Heart left ventricle (tissue), 16 donors: ENCODE measurements around the gene SLC4A9. TPM values are rescaled to one million over a fixed set of nuclear protein-coding genes. Genes with fewer than 3 reads are reported as not detected.

Experiments
- ATAC-seq, 4 donors: fragments of 200-7000 bp; cut with Tn5 transposase; one replicate each; pipeline ENCODE4 v1.9.1; 2020 to 2022; ENCODE audit warnings: moderate library complexity in 4 of 4, mild to moderate bottlenecking in 3 of 4, moderate number of reproducible peaks in 1 of 4
- DNase-seq, 5 donors: peaks; one replicate each; pipeline ENCODE4 v3.0.0-alpha.2; 2020
- H3K27ac ChIP-seq, 12 donors: fragments of 200-600 bp; sonication (generic) in 4 of 12; one replicate each; pipeline versions ENCODE4 v1.5.0 to v1.8.0; 2016 to 2022; ENCODE audit warnings: mild to moderate bottlenecking in 2 of 12
- H3K27me3 ChIP-seq, 9 donors: fragments of 200-600 bp; sonication (generic) in 2 of 9; one replicate each; pipeline versions ENCODE4 v1.5.1 to v1.8.0; 2016 to 2022; ENCODE audit warnings: mild to moderate bottlenecking in 3 of 9
- H3K36me3 ChIP-seq, 9 donors: fragments of 200-600 bp; sonication (generic) in 2 of 9; one replicate each; pipeline versions ENCODE4 v1.5.0 to v1.8.0; 2018 to 2022; ENCODE audit warnings: mild to moderate bottlenecking in 2 of 9
- H3K4me1 ChIP-seq, 12 donors: fragments of 200-600 bp; sonication (generic) in 4 of 12; one replicate each; pipeline versions ENCODE4 v1.5.0 to v1.8.0; 2016 to 2022; ENCODE audit warnings: mild to moderate bottlenecking in 3 of 12
- H3K4me3 ChIP-seq, 12 donors: fragments of 200-600 bp; sonication (generic) in 4 of 12; one replicate each; pipeline versions ENCODE4 v1.5.0 to v1.8.0; 2017 to 2022; ENCODE audit warnings: mild to moderate bottlenecking in 9 of 12, moderate library complexity in 4 of 12
- H3K9me3 ChIP-seq, 12 donors: fragments of 200-600 bp; sonication (generic) in 4 of 12; one replicate each; pipeline versions ENCODE4 v1.5.0 to v1.8.0; 2016 to 2022; ENCODE audit warnings: mild to moderate bottlenecking in 1 of 12
- POLR2A ChIP-seq, 2 donors: fragments of 450-650 bp; IDR thresholded peaks; one replicate each; pipeline ENCODE4 v1.6.1; 2017; ENCODE audit warnings: antibody characterized with exemption in 2 of 2, mild to moderate bottlenecking in 2 of 2, moderate library complexity in 2 of 2
- WGBS, 4 donors: extraction: QIAGEN DNeasy Blood & Tissue Kit in 2 of 4; methylation state at CpG; one replicate each; pipeline versions ENCODE4 v1.1.5 to v1.1.7; 2013 to 2018; 5-methylcytosine and 5-hydroxymethylcytosine counted together
- intact Hi-C, 10 donors: fragments of 100-400 bp; cut with DNase I; formaldehyde crosslinking; loops; one replicate each; pipeline versions ENCODE4 v1.11.1 to v1.14.2; 2022
- polyA plus RNA-seq, 2 donors: library from polyadenylated mRNA; stranded (reverse); fragments of 200-250 nt; gene quantifications; one replicate each; pipeline ENCODE4 v1.2.3, GENCODE V29; 2013
- total RNA-seq, 9 donors: library from RNA; depleted of rRNA in 2 of 9; stranded (reverse); fragments of >200 nt in 2 of 9; fragmentation: NEBNext Ultra II Directional in 3 of 9; extraction: Animal tissue kit (Norgen Biotek cat#: 25700) in 3 of 9; gene quantifications; one replicate each; pipeline versions ENCODE4 v1.1.0 to v1.2.4, GENCODE V29; 2016 to 2023
- TF ChIP-seq, protein P1 (sequence below), 12 donors: fragments of 200-600 bp; sonication (generic) in 4 of 12; IDR thresholded peaks; one replicate each; pipeline versions ENCODE4 v1.5.0 to v1.8.0; 2018 to 2022; ENCODE audit warnings: antibody characterized with exemption in 12 of 12, mild to moderate bottlenecking in 5 of 12
- donor health status: ischemic (EF 13 %, LVEDD 7.1; RV severe dilation, severe dysfunction).
- donor health status: healthy with polysubstance abuse.
- donor health status: DM: no; HTN: yes; CAD: no.
- donor health status: DM: no; HTN: no; CAD: no.
- donor health status: ischemic (EF 25% LVEDD 6.9; RV normal size, moderate dysfunction).
- donor health status: ischemic (EF 25% LVEDD 5.7; RV mildly dilated, moderate dysfunction).
- donor health status: healthy.
- donor health status: DM: yes; HTN: yes; CAD: no.
- donor health status: ischemic (EF 35%, LVEDD 5.7; RV mildly dilated, moderate dysfunction).
- donor health status: nonischemic (EF 11% LVEDD 7.7; RV severe dilation, severe dysfunction).
- donor health status: DM: yes; HTN: yes; CAD: no.
- donor health status: PGD.
- donor health status: ischemic (EF 29% LVEDD 5.4; RV normal size, mild dysfunction).
- donor health status: nonischemic (EF 23%, LVEDD 6.1; RV moderate dilation, normal function).

SLC4A9 gene
- total and polyA plus RNA-seq, 11 donors, result 0.08 to 0.20 (median 0.12) TPM; not detected in 6

DNA sequence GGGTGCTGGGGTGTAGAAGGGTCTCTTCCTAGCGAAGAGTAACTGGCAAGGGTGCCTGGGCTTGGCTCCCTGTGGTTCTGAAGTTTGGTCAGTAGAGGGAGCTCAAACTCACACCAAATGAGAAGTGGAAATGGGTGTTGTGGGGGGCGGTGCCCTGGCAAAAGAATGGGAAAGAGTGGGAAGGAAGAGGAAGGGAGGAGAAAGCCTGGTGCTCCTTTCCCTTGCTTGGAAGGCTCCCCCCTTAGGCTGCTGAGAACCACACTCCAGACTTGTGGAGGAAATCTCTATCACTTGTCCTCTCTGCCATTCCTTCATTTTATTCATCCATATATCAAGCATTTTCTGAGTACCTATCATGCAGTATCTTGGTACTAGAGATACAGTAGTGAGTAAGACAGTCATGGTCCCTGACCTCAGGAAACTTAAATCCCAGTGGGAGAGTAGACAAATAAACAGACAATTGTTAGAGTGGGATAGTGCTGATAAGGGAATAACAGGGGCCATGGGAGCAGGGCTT, 13.0 kb downstream of the SLC4A9 start:
- peak overlapping the region in 1 of 12 donors; percentile 3 for H3K27ac ChIP-seq
- intact Hi-C loops, result loop anchor here in 9 of 10 donors (2.0 to 10.0 kb wide), 7 partner anchors 262 to 672 kb away; partner anchors contain the start of genes TMCO6 (in 6 of the 9) and CD14 (in 3 of the 9)

DNA sequence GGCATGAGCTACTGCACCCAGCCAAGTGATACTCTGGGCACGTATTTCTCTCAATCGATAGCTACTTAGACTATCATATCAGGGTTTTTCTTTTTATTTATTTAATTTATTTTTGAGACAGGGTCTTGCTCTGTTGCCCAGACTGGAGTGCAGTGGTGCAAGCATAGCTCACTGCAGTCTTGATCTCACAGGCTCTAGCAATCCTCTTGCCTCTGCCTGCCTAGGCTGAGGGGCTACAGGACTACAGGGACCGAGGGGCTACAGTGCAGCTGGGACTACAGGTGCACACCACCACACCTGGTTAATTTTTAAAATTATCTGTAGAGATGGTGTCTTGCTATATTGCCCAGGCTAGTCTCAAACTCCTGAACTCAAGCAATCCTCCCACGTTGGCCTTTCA, 21.4 kb downstream of the SLC4A9 start:
- TF ChIP-seq, protein P1, sequence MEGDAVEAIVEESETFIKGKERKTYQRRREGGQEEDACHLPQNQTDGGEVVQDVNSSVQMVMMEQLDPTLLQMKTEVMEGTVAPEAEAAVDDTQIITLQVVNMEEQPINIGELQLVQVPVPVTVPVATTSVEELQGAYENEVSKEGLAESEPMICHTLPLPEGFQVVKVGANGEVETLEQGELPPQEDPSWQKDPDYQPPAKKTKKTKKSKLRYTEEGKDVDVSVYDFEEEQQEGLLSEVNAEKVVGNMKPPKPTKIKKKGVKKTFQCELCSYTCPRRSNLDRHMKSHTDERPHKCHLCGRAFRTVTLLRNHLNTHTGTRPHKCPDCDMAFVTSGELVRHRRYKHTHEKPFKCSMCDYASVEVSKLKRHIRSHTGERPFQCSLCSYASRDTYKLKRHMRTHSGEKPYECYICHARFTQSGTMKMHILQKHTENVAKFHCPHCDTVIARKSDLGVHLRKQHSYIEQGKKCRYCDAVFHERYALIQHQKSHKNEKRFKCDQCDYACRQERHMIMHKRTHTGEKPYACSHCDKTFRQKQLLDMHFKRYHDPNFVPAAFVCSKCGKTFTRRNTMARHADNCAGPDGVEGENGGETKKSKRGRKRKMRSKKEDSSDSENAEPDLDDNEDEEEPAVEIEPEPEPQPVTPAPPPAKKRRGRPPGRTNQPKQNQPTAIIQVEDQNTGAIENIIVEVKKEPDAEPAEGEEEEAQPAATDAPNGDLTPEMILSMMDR (IDR thresholded peaks at IDR 0.05), result no peak
- TF ChIP-seq POLR2A (IDR thresholded peaks at IDR 0.05), result no peak
- no peak overlapping the region for H3K27ac ChIP-seq
- intact Hi-C loops, result no loop called here
- no peaks in the 10 kb centered on the region for H3K36me3 ChIP-seq
- 87 to 91% (median 88%) methylated on average over 4 of the region's 4 CpGs for WGBS, 4 donors
- H3K27me3 ChIP-seq, result no peaks in the 10 kb centered on the region
- no peak for DNase-seq
- H3K4me1 ChIP-seq, result peaks cover 0 to 7% (median 0%) of the 10 kb centered on the region in 12 donors
- no peaks in the 10 kb centered on the region for H3K9me3 ChIP-seq
- H3K4me3 ChIP-seq, result no peak overlapping the region
- no peak for ATAC-seq

More for the DNA sequence above, 13.0 kb downstream of the SLC4A9 start:
- H3K36me3 ChIP-seq, result no peaks in the 10 kb centered on the region
- H3K27me3 ChIP-seq, result no peaks in the 10 kb centered on the region
- TF ChIP-seq POLR2A (IDR thresholded peaks at IDR 0.05), result no peak
- TF ChIP-seq, protein P1 (IDR thresholded peaks at IDR 0.05), result peak; percentile 69 to 90 (median 79)
- H3K4me3 ChIP-seq, result no peak overlapping the region
- ATAC-seq (peak; percentile 39 to 90 (median 86)), DNase-seq (peak; percentile 75 to 79 (median 78))
- H3K4me1 ChIP-seq, result peaks cover 0 to 9% (median 8%) of the 10 kb centered on the region in 12 donors
- 5 to 9% (median 7%) methylated on average over 2 of the region's 2 CpGs for WGBS, 4 donors
- no peaks in the 10 kb centered on the region for H3K9me3 ChIP-seq

DNA sequence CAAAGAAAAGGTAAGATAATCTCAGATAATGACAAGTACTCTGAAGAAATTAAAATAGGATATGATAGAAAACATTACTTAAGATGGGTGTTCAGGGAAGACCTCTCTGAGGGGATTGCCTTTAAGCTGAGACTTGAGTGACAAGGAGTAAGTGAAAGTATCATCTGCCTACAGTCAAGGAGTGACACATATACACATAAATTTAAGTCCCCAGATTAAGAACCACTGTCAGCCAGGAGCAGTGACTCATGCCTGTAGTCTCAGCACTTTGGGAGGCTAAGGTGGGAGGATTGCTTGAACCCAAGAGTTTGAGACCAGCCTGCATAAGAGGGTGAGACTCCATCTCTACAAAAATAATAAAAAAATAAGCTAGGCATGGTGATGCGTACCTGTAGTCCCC, 22.0 kb downstream of the SLC4A9 start:
- no peak overlapping the region for H3K27ac ChIP-seq
- DNase-seq (no peak), ATAC-seq (no peak)
- no peaks in the 10 kb centered on the region for H3K27me3 ChIP-seq
- WGBS, 4 donors, result 92 to 100% (median 97%) methylated on average over 1 of the region's 1 CpG
- intact Hi-C loops, result no loop called here
- no peak overlapping the region for H3K4me3 ChIP-seq
- peaks cover 0 to 7% (median 0%) of the 10 kb centered on the region in 12 donors for H3K4me1 ChIP-seq
- no peaks in the 10 kb centered on the region for H3K36me3 ChIP-seq
- TF ChIP-seq, protein P1 (IDR thresholded peaks at IDR 0.05), result no peak
- no peak for TF ChIP-seq POLR2A (IDR thresholded peaks at IDR 0.05)
- no peaks in the 10 kb centered on the region for H3K9me3 ChIP-seq

DNA sequence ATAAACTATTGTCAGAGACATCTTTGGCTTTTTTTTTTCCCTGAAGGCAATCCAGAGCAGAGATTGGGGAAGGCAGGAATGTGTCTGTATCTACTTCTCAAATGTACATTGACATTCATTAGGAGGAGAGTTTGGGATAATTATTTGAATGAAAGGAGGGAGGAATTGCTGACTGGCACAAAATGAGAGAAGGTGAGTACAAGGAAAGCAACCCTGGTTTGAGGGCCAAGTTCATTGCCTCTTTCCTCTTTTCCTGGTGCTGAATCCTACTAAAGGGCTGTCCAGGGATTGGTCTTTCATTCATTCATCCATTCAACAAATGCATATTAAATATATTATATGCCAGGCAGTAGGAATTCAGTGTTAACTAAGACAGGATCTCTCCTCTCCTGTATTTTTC, 22.9 kb downstream of the SLC4A9 start:
- TF ChIP-seq POLR2A (IDR thresholded peaks at IDR 0.05), result no peak
- TF ChIP-seq, protein P1 (IDR thresholded peaks at IDR 0.05), result no peak
- Histone ChIP-seq H3K36me3 (no peaks in the 10 kb centered on the region), H3K4me3 (no peak overlapping the region), H3K4me1 (peaks cover 0 to 7% (median 0%) of the 10 kb centered on the region in 12 donors), H3K27me3 (no peaks in the 10 kb centered on the region), H3K9me3 (no peaks in the 10 kb centered on the region), H3K27ac (no peak overlapping the region)
- intact Hi-C loops, result no loop called here
- DNase-seq, result no peak
- ATAC-seq, result no peak
